Trophoblast cell (in vitro differentiated cells and primary cell): ENCODE data around the gene TLX3.
A peak's percentile ranks its signal among the peaks of the same experiment; 100 is the strongest.
"Not testable (repeated sequence)": the region's sequence is repeated elsewhere in the genome, so short reads cannot be mapped to it uniquely, and the experiment has no call there.

Experiments used
- DNase-seq, 2 donors: peaks; one replicate each; pipeline ENCODE4 v3.0.0-alpha.2; 2016
- H2AFZ ChIP-seq: 2 replicates; pipeline ENCODE4 v1.6.1; 2013; ENCODE audit warnings: low read length, moderate library complexity, mild to moderate bottlenecking; ENCODE audit not compliant: insufficient read depth, poor library complexity
- H2AK5ac ChIP-seq: 2 replicates; pipeline ENCODE4 v1.6.1; 2013; ENCODE audit warnings: mild to moderate bottlenecking, low read length
- H2BK120ac ChIP-seq: 2 replicates; pipeline ENCODE4 v1.6.1; 2013; ENCODE audit warnings: low read length, mild to moderate bottlenecking, moderate library complexity; ENCODE audit not compliant: insufficient read depth, poor library complexity
- H2BK12ac ChIP-seq: 2 replicates; pipeline ENCODE4 v1.6.1; 2013; ENCODE audit warnings: mild to moderate bottlenecking, low read length, moderate library complexity
- H2BK5ac ChIP-seq: 2 replicates; pipeline ENCODE4 v1.6.1; 2013; ENCODE audit warnings: low read length, low read depth, moderate library complexity, mild to moderate bottlenecking; ENCODE audit not compliant: poor library complexity
- H3K14ac ChIP-seq: 2 replicates; pipeline ENCODE4 v1.6.1; 2013; ENCODE audit warnings: mild to moderate bottlenecking, low read length
- H3K18ac ChIP-seq: 2 replicates; pipeline ENCODE4 v1.6.1; 2013; ENCODE audit warnings: mild to moderate bottlenecking, low read length
- H3K23ac ChIP-seq: 2 replicates; pipeline ENCODE4 v1.6.1; 2013; ENCODE audit warnings: low read length
- H3K27ac ChIP-seq: 2 replicates; pipeline ENCODE4 v1.5.1; 2013; ENCODE audit warnings: low read depth, mild to moderate bottlenecking, inconsistent platforms, low read length, moderate library complexity
- H3K27me3 ChIP-seq: 2 replicates; pipeline ENCODE4 v1.6.1; 2013; ENCODE audit warnings: inconsistent platforms, mild to moderate bottlenecking, low read length, moderate library complexity; ENCODE audit not compliant: insufficient read depth
- H3K36me3 ChIP-seq, 2 experiments: 1 replicate in 1 of 2; 2 replicates in 1 of 2; pipeline ENCODE4 v1.6.1; 2013; ENCODE audit warnings: low read length in 2 of 2, mild to moderate bottlenecking in 2 of 2, moderate library complexity in 1 of 2; ENCODE audit not compliant: insufficient read depth in 2 of 2, control insufficient read depth in 1 of 2
- H3K4ac ChIP-seq: 2 replicates; pipeline ENCODE4 v1.6.1; 2013; ENCODE audit warnings: low read depth, mild to moderate bottlenecking, low read length, moderate library complexity
- H3K4me1 ChIP-seq, 2 experiments: 1 replicate in 1 of 2; 2 replicates in 1 of 2; pipeline ENCODE4 v1.6.1; 2013; ENCODE audit warnings: low read length in 2 of 2, mild to moderate bottlenecking in 2 of 2, moderate library complexity in 1 of 2; ENCODE audit not compliant: insufficient read depth in 2 of 2, control insufficient read depth in 1 of 2
- H3K4me2 ChIP-seq: 2 replicates; pipeline ENCODE4 v1.6.1; 2013; ENCODE audit warnings: inconsistent platforms, mild to moderate bottlenecking, low read length, moderate library complexity
- H3K4me3 ChIP-seq: 2 replicates; pipeline ENCODE4 v1.5.1; 2013; ENCODE audit warnings: mild to moderate bottlenecking, low read depth, low read length, inconsistent platforms
- H3K79me1 ChIP-seq: one replicate; pipeline ENCODE4 v1.6.1; 2013; ENCODE audit warnings: low read length
- H3K79me2 ChIP-seq: 2 replicates; pipeline ENCODE4 v1.6.1; 2013; ENCODE audit warnings: low read length, mild to moderate bottlenecking; ENCODE audit not compliant: control insufficient read depth, insufficient read depth, poor library complexity
- H3K9ac ChIP-seq: 2 replicates; pipeline ENCODE4 v1.6.1; 2013; ENCODE audit warnings: mild to moderate bottlenecking, low read length
- H3K9me3 ChIP-seq: 2 replicates; pipeline ENCODE4 v1.6.1; 2013; ENCODE audit warnings: low read depth, mild to moderate bottlenecking, control low read depth, inconsistent platforms, low read length; ENCODE audit not compliant: insufficient read depth
- H4K12ac ChIP-seq: 2 replicates; pipeline ENCODE4 v1.6.1; 2013; ENCODE audit warnings: low read depth, mild to moderate bottlenecking, low read length, moderate library complexity
- H4K8ac ChIP-seq: 2 replicates; pipeline ENCODE4 v1.6.1; 2013; ENCODE audit warnings: low read depth, mild to moderate bottlenecking, low read length, moderate library complexity
- H4K91ac ChIP-seq: one replicate; pipeline ENCODE4 v1.6.1; 2013; ENCODE audit warnings: low read depth, mild to moderate bottlenecking, low read length, moderate library complexity
- WGBS: extraction: QIAGEN DNeasy Blood & Tissue Kit; methylation state at CpG from one replicate; pipeline ENCODE4 v1.1.7; 2013; ENCODE audit warnings: missing lambda C conversion rate; ENCODE audit not compliant: insufficient read length, insufficient coverage; ENCODE audit errors: extremely low coverage; 5-methylcytosine and 5-hydroxymethylcytosine counted together

TLX3 gene

DNA sequence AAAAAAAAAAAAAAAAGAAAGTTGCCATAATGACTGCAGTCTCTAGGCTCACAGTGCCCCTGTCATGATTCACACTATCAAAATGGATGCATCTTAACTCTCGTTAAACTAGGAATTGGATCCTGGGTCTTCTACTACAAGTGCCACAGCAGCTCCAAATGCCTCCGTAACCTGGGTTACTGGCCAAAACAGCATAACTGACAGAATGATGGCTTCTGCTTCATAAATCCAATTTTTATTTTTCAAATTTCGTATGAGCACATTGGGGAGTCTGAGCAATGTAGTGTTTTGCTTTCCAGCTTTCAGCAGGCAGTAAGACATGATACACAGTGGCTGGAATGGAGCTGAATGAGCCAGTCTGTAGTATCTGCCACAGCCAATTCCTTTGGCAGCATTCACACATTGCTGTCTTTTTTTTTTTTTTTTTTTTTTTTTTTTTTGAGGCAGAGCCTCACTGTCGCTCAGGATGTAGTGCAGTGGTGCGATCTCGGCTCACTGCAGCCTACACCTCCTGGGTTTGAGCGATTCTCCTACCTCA lies 42.6 kb downstream of the TLX3 start:
- H4K91ac ChIP-seq = no peak overlapping the region
- H3K14ac ChIP-seq = no peak overlapping the region
- no peak overlapping the region for H3K4me3 ChIP-seq
- H4K12ac ChIP-seq = no peak overlapping the region
- no peaks in the 10 kb centered on the region for H3K27me3 ChIP-seq
- WGBS = no CpG with 5 or more reads among the region's 7 CpGs
- H4K8ac ChIP-seq = no peak overlapping the region
- H3K9me3 ChIP-seq = no peaks in the 10 kb centered on the region
- H3K18ac ChIP-seq = no peak overlapping the region
- no peak overlapping the region for H2BK5ac ChIP-seq
- H3K79me1 ChIP-seq = no peaks in the 10 kb centered on the region
- no peak overlapping the region for H3K23ac ChIP-seq
- no peak overlapping the region for H3K4me2 ChIP-seq
- no peak for DNase-seq
- no peak overlapping the region for H2BK12ac ChIP-seq
- no peak overlapping the region for H2AFZ ChIP-seq
- no peaks in the 10 kb centered on the region for H3K36me3 ChIP-seq
- H3K9ac ChIP-seq = no peak overlapping the region
- no peak overlapping the region for H3K27ac ChIP-seq
- H3K4ac ChIP-seq = no peak overlapping the region
- no peaks in the 10 kb centered on the region for H3K79me2 ChIP-seq
- H2BK120ac ChIP-seq = no peak overlapping the region
- H2AK5ac ChIP-seq = no peak overlapping the region
- no peaks in the 10 kb centered on the region for H3K4me1 ChIP-seq

DNA sequence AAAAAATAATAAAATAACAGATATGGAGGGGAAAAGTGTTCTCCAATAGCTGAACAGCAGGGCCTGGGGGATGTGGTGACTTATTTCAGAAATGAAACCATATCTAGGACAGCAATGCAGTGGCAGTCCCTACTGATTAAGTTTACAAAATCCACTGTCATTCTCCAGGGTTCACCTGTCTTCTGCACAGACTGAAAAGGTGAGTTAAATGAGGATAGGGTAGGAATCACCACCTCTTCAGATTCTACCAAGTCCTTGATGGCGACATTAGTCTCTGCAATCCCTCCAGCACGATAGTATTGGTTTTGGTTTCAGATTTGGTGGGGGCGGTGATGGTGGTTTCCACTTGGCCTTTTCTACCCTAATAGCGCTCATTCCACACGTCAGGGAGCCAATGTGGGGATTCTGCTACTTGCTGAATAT lies 46.3 kb downstream of the TLX3 start:
- H3K9me3 ChIP-seq = no peaks in the 10 kb centered on the region
- no peak overlapping the region for H3K9ac ChIP-seq
- no peak overlapping the region for H2AK5ac ChIP-seq
- H4K8ac ChIP-seq = no peak overlapping the region
- H3K79me2 ChIP-seq = no peaks in the 10 kb centered on the region
- H3K4me3 ChIP-seq = no peak overlapping the region
- H3K14ac ChIP-seq = no peak overlapping the region
- H4K12ac ChIP-seq = no peak overlapping the region
- no peaks in the 10 kb centered on the region for H3K27me3 ChIP-seq
- H2BK12ac ChIP-seq = no peak overlapping the region
- no peak overlapping the region for H3K4me2 ChIP-seq
- H2AFZ ChIP-seq = no peak overlapping the region
- H3K18ac ChIP-seq = no peak overlapping the region
- no peak overlapping the region for H2BK120ac ChIP-seq
- H3K4me1 ChIP-seq = no peaks in the 10 kb centered on the region
- DNase-seq = no peak
- no CpG with 5 or more reads among the region's 5 CpGs for WGBS
- H3K79me1 ChIP-seq = no peaks in the 10 kb centered on the region
- H3K27ac ChIP-seq = no peak overlapping the region
- H4K91ac ChIP-seq = no peak overlapping the region
- no peak overlapping the region for H3K4ac ChIP-seq
- H3K36me3 ChIP-seq = no peaks in the 10 kb centered on the region
- H3K23ac ChIP-seq = no peak overlapping the region
- H2BK5ac ChIP-seq = no peak overlapping the region

DNA sequence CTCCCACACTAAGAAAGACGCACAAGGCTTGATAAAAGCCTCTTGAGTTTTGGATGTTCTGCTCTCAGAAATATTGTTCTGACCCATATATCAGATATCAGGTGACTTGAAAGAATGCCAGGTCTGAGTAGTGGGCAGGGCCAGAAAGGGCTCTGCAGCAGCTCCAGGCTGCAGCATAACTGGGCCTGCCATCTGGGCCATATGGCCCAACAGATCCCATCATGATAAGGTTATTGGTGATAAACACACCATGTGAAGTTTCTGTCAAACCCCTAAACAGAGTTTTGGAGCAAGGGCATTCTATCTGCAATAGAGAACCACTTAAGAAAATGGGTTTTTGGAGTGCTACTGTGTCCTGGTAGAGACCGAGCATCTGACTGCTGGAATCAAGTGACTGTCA lies 48.8 kb downstream of the TLX3 start:
- Histone ChIP-seq H3K9ac (no peak overlapping the region), H4K12ac (no peak overlapping the region), H4K8ac (no peak overlapping the region), H3K79me1 (peaks cover 2% of the 10 kb centered on the region), H3K14ac (no peak overlapping the region), H3K4me3 (no peak overlapping the region), H3K27me3 (no peaks in the 10 kb centered on the region), H2AFZ (no peak overlapping the region), H3K18ac (no peak overlapping the region), H2BK5ac (no peak overlapping the region), H2BK120ac (no peak overlapping the region), H3K9me3 (no peaks in the 10 kb centered on the region), H2BK12ac (no peak overlapping the region), H2AK5ac (no peak overlapping the region), H3K4ac (no peak overlapping the region), H4K91ac (no peak overlapping the region), H3K27ac (no peak overlapping the region), H3K4me1 (peaks cover 2 to 4% of the 10 kb centered on the region in 2 experiments), H3K4me2 (no peak overlapping the region), H3K36me3 (no peaks in the 10 kb centered on the region), H3K23ac (no peak overlapping the region), H3K79me2 (no peaks in the 10 kb centered on the region)
- DNase-seq = no peak
- whole genome bisulfite sequencing = no CpG with 5 or more reads among the region's 2 CpGs

DNA sequence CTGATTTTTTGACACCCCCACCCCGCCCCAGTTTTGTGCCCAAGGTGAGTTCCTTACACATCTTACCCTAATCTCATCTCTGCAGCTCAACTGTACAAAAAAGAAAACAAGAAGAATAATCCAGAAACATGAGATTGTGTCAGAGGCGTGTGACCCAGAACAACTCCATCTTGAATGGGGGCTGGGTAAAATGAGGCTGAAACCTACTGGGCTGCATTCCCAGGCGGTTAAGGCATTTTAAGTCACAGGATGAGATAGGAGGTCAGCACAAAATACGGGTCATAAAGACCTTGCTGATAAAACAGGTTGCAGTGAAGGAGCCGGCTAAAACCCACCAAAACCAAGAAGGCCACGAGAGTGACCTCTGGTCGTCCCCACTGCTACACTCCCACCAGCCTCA lies 52.1 kb downstream of the TLX3 start:
- not testable (repeated sequence) for H4K8ac ChIP-seq, H4K91ac ChIP-seq, H3K9me3 ChIP-seq, H3K18ac ChIP-seq, H3K4ac ChIP-seq, H3K23ac ChIP-seq, H2BK120ac ChIP-seq, H3K4me3 ChIP-seq, H3K36me3 ChIP-seq, H2AFZ ChIP-seq, H2AK5ac ChIP-seq, H3K79me2 ChIP-seq, H3K14ac ChIP-seq, H3K79me1 ChIP-seq, H2BK5ac ChIP-seq, H2BK12ac ChIP-seq, H3K4me2 ChIP-seq, H3K9ac ChIP-seq, H3K27ac ChIP-seq, H4K12ac ChIP-seq, H3K27me3 ChIP-seq, H3K4me1 ChIP-seq
- DNase-seq = peak; percentile 58 to 73
- no CpG with 5 or more reads among the region's 7 CpGs for WGBS
